CD4-positive, CD25-positive, alpha-beta regulatory T cell (primary cell): ENCODE data around the gene CTNNA1. TPM values are rescaled to one million over a fixed set of nuclear protein-coding genes. Genes with fewer than 3 reads are reported as not detected.

ENCODE experiments used
- ATAC-seq, 2 donors: fragments of 150-1000 bp; cut with Tn5 transposase; one replicate each; pipeline ENCODE4 v1.10.0; 2021; ENCODE audit warnings: low read depth in 2 of 2, moderate number of reproducible peaks in 2 of 2, moderate library complexity in 1 of 2
- DNase-seq, 3 donors: peaks; one replicate each; pipeline versions ENCODE4 v3.0.0 to v3.0.0-alpha.2; 2012 to 2022; ENCODE audit warnings: mixed read lengths in 1 of 3
- H3K27ac ChIP-seq: one replicate; pipeline ENCODE4 v1.7.0; 2013; ENCODE audit warnings: mild to moderate bottlenecking, low read length; ENCODE audit not compliant: insufficient read depth, poor library complexity, severe bottlenecking
- H3K27me3 ChIP-seq: one replicate; pipeline ENCODE4 v1.7.0; 2013; ENCODE audit warnings: low read length; ENCODE audit not compliant: control insufficient read depth, insufficient read depth
- H3K36me3 ChIP-seq: one replicate; pipeline ENCODE4 v1.7.0; 2013; ENCODE audit warnings: mild to moderate bottlenecking, low read length, moderate library complexity; ENCODE audit not compliant: control insufficient read depth, insufficient read depth
- H3K4me1 ChIP-seq: 2 replicates; pipeline ENCODE4 v1.7.0; 2013; ENCODE audit warnings: mild to moderate bottlenecking, low read length; ENCODE audit not compliant: insufficient read depth, control insufficient read depth, poor library complexity, severe bottlenecking
- H3K4me3 ChIP-seq: one replicate; pipeline ENCODE4 v1.7.0; 2013; ENCODE audit warnings: low read depth, mild to moderate bottlenecking, low read length, moderate library complexity
- H3K9me3 ChIP-seq, 2 experiments: 1 replicate in 1 of 2; 2 replicates in 1 of 2; pipeline ENCODE4 v1.7.0; 2013; ENCODE audit warnings: low read length in 2 of 2, mild to moderate bottlenecking in 1 of 2, moderate library complexity in 1 of 2; ENCODE audit not compliant: control insufficient read depth in 2 of 2
- H3K27ac Mint-ChIP-seq, 3 donors: one replicate each; pipeline ENCODE4 v1.8.0; 2020 to 2022; ENCODE audit warnings: mild to moderate bottlenecking in 3 of 3, mixed read lengths in 3 of 3, moderate library complexity in 2 of 3
- H3K27me3 Mint-ChIP-seq: one replicate; pipeline ENCODE4 v1.8.0; 2022; ENCODE audit warnings: mild to moderate bottlenecking, mixed read lengths
- H3K36me3 Mint-ChIP-seq: one replicate; pipeline ENCODE4 v1.8.0; 2020; ENCODE audit warnings: mixed read lengths
- H3K4me1 Mint-ChIP-seq, 4 donors: one replicate each; pipeline ENCODE4 v1.8.0; 2020 to 2022; ENCODE audit warnings: mixed read lengths in 4 of 4, mild to moderate bottlenecking in 1 of 4
- H3K4me3 Mint-ChIP-seq, 4 donors: one replicate each; pipeline ENCODE4 v1.8.0; 2020 to 2022; ENCODE audit warnings: mild to moderate bottlenecking in 4 of 4, mixed read lengths in 4 of 4, moderate library complexity in 3 of 4
- H3K9me3 Mint-ChIP-seq, 7 donors: one replicate each; pipeline ENCODE4 v1.8.0; 2020 to 2022; ENCODE audit warnings: mixed read lengths in 7 of 7, mild to moderate bottlenecking in 3 of 7, moderate library complexity in 2 of 7
- polyA plus RNA-seq, 4 donors: library from polyadenylated mRNA; unstranded; fragments of 300-500 nt; fragmentation: Illumina TruSeq; gene quantifications; one replicate each; pipeline ENCODE4 v1.2.3, GENCODE V29; 2021
- total RNA-seq: library from RNA; stranded (reverse); gene quantifications from one replicate; pipeline ENCODE4 v1.2.3, GENCODE V29; 2022

The CTNNA1 gene
- total and polyA plus RNA-seq, 5 donors from 2014 or later: 8.9 to 48.6 (median 13.5) TPM

GRCh38 chr5:138944527-138945322 lies 191.5 kb downstream of the CTNNA1 start:
- DNase-seq (no peak), ATAC-seq (no peak)
- H3K4me1 Mint-ChIP-seq: peaks cover 0 to 8% (median 4%) of the 10 kb centered on the region in 4 donors
- H3K27ac Mint-ChIP-seq: peak overlapping the region in 1 of 3 donors; percentile 73
- Histone ChIP-seq H3K36me3 (no peaks in the 10 kb centered on the region), H3K4me3 (no peak overlapping the region), H3K9me3 (no peaks in the 10 kb centered on the region), H3K27ac (no peak overlapping the region), H3K27me3 (no peaks in the 10 kb centered on the region), H3K4me1 (no peaks in the 10 kb centered on the region)
- peaks cover 0 to 2% (median 0%) of the 10 kb centered on the region in 7 donors for H3K9me3 Mint-ChIP-seq
- H3K4me3 Mint-ChIP-seq: no peak overlapping the region
- no peaks in the 10 kb centered on the region for H3K27me3 Mint-ChIP-seq
- peaks cover 14% of the 10 kb centered on the region for H3K36me3 Mint-ChIP-seq

- DNase-seq (no peak), ATAC-seq (no peak)
- no peaks in the 10 kb centered on the region for H3K27me3 ChIP-seq
- peaks cover 0 to 7% (median 3%) of the 10 kb centered on the region in 4 donors for H3K4me1 Mint-ChIP-seq
- H3K4me1 ChIP-seq: no peaks in the 10 kb centered on the region
- H3K27ac ChIP-seq: no peak overlapping the region
- H3K4me3 ChIP-seq: no peak overlapping the region
- H3K9me3 ChIP-seq: no peaks in the 10 kb centered on the region
- H3K36me3 Mint-ChIP-seq: peaks cover 10% of the 10 kb centered on the region
- H3K9me3 Mint-ChIP-seq: peaks cover 0 to 2% (median 0%) of the 10 kb centered on the region in 7 donors
- H3K27me3 Mint-ChIP-seq: no peaks in the 10 kb centered on the region
- peak overlapping the region in 1 of 3 donors; percentile 73 for H3K27ac Mint-ChIP-seq
- no peak overlapping the region for H3K4me3 Mint-ChIP-seq
- H3K36me3 ChIP-seq: no peaks in the 10 kb centered on the region
Observed at GRCh38 chr5:138945421-138946240, 192.4 kb downstream of the CTNNA1 start.

DNA sequence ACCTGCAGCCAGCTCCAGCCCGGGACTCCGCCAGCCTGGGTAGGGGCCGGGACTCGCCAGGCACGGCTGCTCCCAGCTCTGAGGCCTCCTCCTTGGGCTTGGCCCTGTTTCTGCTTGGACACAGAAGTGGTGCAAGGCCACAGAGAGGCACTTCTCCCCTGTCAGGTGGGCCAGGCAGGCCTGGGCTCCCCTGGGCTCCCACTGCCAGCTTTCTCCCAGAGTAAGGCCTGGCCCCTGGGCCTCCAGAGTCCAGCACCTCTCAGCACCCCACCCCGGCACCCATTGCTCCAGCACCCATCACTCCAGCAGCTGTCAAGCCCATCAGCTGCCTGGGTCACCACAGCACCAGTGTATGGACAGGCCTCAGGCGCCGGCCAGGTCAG lies 193.0 kb downstream of the CTNNA1 start:
- Mint-ChIP-seq H3K36me3 (peaks cover 8% of the 10 kb centered on the region), H3K4me1 (peaks cover 0 to 7% (median 2%) of the 10 kb centered on the region in 4 donors), H3K27me3 (no peaks in the 10 kb centered on the region), H3K4me3 (no peak overlapping the region), H3K27ac (no peak overlapping the region), H3K9me3 (no peaks in the 10 kb centered on the region)
- Histone ChIP-seq H3K4me3 (no peak overlapping the region), H3K27me3 (no peaks in the 10 kb centered on the region), H3K4me1 (no peaks in the 10 kb centered on the region), H3K27ac (no peak overlapping the region), H3K36me3 (no peaks in the 10 kb centered on the region), H3K9me3 (no peaks in the 10 kb centered on the region)
- ATAC-seq (no peak), DNase-seq (no peak)

- Mint-ChIP-seq H3K4me1 (peaks cover 0 to 7% (median 2%) of the 10 kb centered on the region in 4 donors), H3K4me3 (no peak overlapping the region), H3K27ac (no peak overlapping the region), H3K27me3 (no peaks in the 10 kb centered on the region), H3K36me3 (peaks cover 4% of the 10 kb centered on the region), H3K9me3 (no peaks in the 10 kb centered on the region)
- no peaks in the 10 kb centered on the region for H3K9me3 ChIP-seq
- no peaks in the 10 kb centered on the region for H3K36me3 ChIP-seq
- H3K27ac ChIP-seq: no peak overlapping the region
- no peak for DNase-seq
- H3K4me3 ChIP-seq: no peak overlapping the region
- no peaks in the 10 kb centered on the region for H3K4me1 ChIP-seq
- no peak for ATAC-seq
- no peaks in the 10 kb centered on the region for H3K27me3 ChIP-seq
Observed at GRCh38 chr5:138946831-138947560, 193.8 kb downstream of the CTNNA1 start.

DNA sequence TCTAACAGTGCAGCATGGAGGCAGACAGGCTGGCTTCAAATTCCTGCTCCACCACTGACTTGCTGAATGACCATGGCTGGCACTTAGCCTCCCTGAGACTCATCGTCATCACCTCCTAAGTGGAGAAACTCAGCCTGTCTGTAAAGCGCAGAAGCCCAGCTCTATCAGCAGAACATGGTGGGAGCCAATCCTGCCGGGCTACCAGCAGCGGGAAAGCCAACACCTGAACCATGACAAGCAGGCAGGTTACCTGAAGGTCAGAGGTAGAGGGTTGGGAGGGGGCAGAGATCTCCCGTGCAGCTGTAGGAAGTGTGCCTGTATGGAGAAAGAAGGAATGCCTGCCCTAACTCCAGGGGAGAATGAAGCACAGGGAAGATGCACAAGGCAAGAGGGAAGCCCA lies 194.6 kb downstream of the CTNNA1 start:
- peaks cover under 1% of the 10 kb centered on the region for H3K4me1 ChIP-seq

DNA sequence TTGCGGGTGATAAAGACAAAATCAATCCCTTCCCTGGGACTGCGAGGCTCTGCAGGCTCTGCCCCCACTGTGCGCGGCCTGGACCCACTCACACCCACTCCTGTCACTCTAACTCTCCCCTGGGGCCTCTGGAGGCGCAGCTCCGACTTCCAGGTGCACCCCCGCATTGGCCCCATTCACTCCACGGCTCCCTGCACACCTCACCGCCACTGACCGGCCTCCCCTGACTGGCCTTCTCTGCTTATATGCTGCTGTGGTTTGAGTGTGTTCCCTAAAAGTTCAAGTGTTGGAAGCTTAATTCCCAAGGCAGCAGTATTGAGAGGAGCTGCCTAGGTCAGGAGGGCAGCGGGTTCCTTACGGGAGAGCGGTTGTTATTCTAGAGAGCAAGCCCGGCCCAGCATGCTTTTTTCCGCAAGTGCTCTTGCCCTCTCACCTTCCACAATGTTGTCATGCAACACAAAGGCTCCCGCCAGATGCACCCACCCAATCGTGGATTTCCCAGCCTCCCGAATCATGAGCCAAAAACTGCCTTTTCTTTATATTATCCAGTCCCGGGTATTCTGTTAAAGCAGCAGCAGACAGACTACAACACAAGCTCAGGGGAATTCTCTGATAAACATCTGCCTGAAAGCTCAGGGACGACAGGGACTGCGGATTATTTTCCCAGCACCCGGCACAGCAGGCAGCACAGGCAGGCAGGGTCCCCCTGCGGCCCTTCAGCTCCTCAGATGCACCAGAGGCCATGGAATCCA lies 195.4 kb downstream of the CTNNA1 start:
- no peak for DNase-seq
- Histone ChIP-seq H3K36me3 (no peaks in the 10 kb centered on the region), H3K27ac (no peak overlapping the region), H3K9me3 (no peaks in the 10 kb centered on the region), H3K4me1 (peaks cover 9% of the 10 kb centered on the region), H3K4me3 (no peak overlapping the region), H3K27me3 (no peaks in the 10 kb centered on the region)
- peaks cover 3 to 22% (median 11%) of the 10 kb centered on the region in 4 donors for H3K4me1 Mint-ChIP-seq
- H3K27ac Mint-ChIP-seq: peak overlapping the region in 1 of 3 donors; percentile 25
- ATAC-seq: no peak
- no peak overlapping the region for H3K4me3 Mint-ChIP-seq
- H3K36me3 Mint-ChIP-seq: peaks cover 4% of the 10 kb centered on the region
- H3K9me3 Mint-ChIP-seq: no peaks in the 10 kb centered on the region
- no peaks in the 10 kb centered on the region for H3K27me3 Mint-ChIP-seq

More for the DNA sequence above, 194.6 kb downstream of the CTNNA1 start:
- Histone ChIP-seq H3K9me3 (no peaks in the 10 kb centered on the region), H3K27me3 (no peaks in the 10 kb centered on the region), H3K4me3 (no peak overlapping the region), H3K36me3 (no peaks in the 10 kb centered on the region), H3K27ac (no peak overlapping the region)
- no peak for DNase-seq
- Mint-ChIP-seq H3K4me3 (no peak overlapping the region), H3K4me1 (peaks cover 0 to 14% (median 6%) of the 10 kb centered on the region in 4 donors), H3K36me3 (peaks cover 4% of the 10 kb centered on the region), H3K9me3 (no peaks in the 10 kb centered on the region), H3K27me3 (no peaks in the 10 kb centered on the region), H3K27ac (no peak overlapping the region)
- ATAC-seq: no peak

DNA sequence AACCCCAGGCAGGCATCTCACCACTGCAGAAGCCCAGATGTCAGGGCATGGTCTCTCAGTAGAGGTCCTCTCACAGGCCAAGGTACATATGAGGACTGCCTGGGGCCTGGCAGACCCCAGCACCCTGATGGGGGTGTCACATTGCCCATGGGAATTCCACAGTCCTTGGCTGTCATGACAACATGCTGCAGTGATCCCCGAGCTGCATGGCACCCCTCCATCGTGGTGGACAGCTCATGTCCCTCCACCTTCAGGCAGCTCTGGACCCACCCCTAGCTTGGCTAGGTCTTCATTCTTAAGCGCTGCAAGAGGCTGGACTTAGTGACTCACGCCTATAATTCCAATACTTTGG lies 196.0 kb downstream of the CTNNA1 start:
- no peak overlapping the region for H3K27ac Mint-ChIP-seq
- no peaks in the 10 kb centered on the region for H3K9me3 ChIP-seq
- no peak overlapping the region for H3K4me3 Mint-ChIP-seq
- H3K36me3 ChIP-seq: no peaks in the 10 kb centered on the region
- H3K27me3 Mint-ChIP-seq: no peaks in the 10 kb centered on the region
- H3K27ac ChIP-seq: no peak overlapping the region
- ATAC-seq (no peak), DNase-seq (no peak)
- no peaks in the 10 kb centered on the region for H3K27me3 ChIP-seq
- peaks cover 5 to 24% (median 11%) of the 10 kb centered on the region in 4 donors for H3K4me1 Mint-ChIP-seq
- no peaks in the 10 kb centered on the region for H3K9me3 Mint-ChIP-seq
- no peak overlapping the region for H3K4me3 ChIP-seq
- peaks cover 12% of the 10 kb centered on the region for H3K4me1 ChIP-seq
- H3K36me3 Mint-ChIP-seq: peaks cover 4% of the 10 kb centered on the region
